ENCODE measurements around the gene C14orf132. TPM values are rescaled to one million over a fixed set of nuclear protein-coding genes. Genes with fewer than 3 reads are reported as not detected.

Gene C14orf132
- total RNA-seq, 2 donors from 2014 or later: 12.3 to 21.9 TPM

GRCh38 chr14:96139169-96139568 lies 100.0 kb downstream of the C14orf132 start:
- no peaks in the 10 kb centered on the region for H3K36me3 Mint-ChIP-seq (ENCODE audit: low read depth)
- H3K9ac ChIP-seq (ENCODE audit: extremely low read depth, low read length, poor library complexity, severe bottlenecking): no peak overlapping the region
- 65% methylated on average over 1 of the region's 1 CpG; no CpG with 5 or more reads in 1 of the 2 experiments for WGBS, 2 experiments (ENCODE audit: insufficient coverage in 1 of 2, insufficient read length in 1 of 2)
- H3K27ac Mint-ChIP-seq: no peak overlapping the region
- no peak for DNase-seq
- no peaks in the 10 kb centered on the region for H3K36me3 ChIP-seq (ENCODE audit: control insufficient read depth, insufficient read depth, low read length)
- H3K4me1 ChIP-seq (ENCODE audit: control insufficient read depth, insufficient read depth, low read length): no peaks in the 10 kb centered on the region
- peaks cover 4% of the 10 kb centered on the region for H3K27me3 Mint-ChIP-seq (ENCODE audit: insufficient read depth)
- H3K4me3 ChIP-seq (ENCODE audit: low read length): no peak overlapping the region
- H3K27ac ChIP-seq (ENCODE audit: low read depth, low read length): no peak overlapping the region
- H3K9me3 ChIP-seq (ENCODE audit: control insufficient read depth, low read length): peaks cover 24% of the 10 kb centered on the region
- H3K27me3 ChIP-seq (ENCODE audit: control insufficient read depth, insufficient read depth, low read length, poor library complexity, severe bottlenecking): no peaks in the 10 kb centered on the region
- H3K4me1 Mint-ChIP-seq: no peaks in the 10 kb centered on the region
- peaks cover 17% of the 10 kb centered on the region for H3K9me3 Mint-ChIP-seq
- no peak for TF ChIP-seq CTCF (conservative IDR thresholded peaks at IDR 0.05)
- no peak overlapping the region for H3K4me3 Mint-ChIP-seq

GRCh38 chr14:96139879-96140278 lies 100.7 kb downstream of the C14orf132 start:
- Histone ChIP-seq H3K9me3 (ENCODE audit: control insufficient read depth, low read length) (peaks cover 27% of the 10 kb centered on the region), H3K4me1 (ENCODE audit: control insufficient read depth, insufficient read depth, low read length) (no peaks in the 10 kb centered on the region), H3K27ac (ENCODE audit: low read depth, low read length) (no peak overlapping the region), H3K27me3 (ENCODE audit: control insufficient read depth, insufficient read depth, low read length, poor library complexity, severe bottlenecking) (no peaks in the 10 kb centered on the region), H3K9ac (ENCODE audit: extremely low read depth, low read length, poor library complexity, severe bottlenecking) (no peak overlapping the region), H3K36me3 (ENCODE audit: control insufficient read depth, insufficient read depth, low read length) (no peaks in the 10 kb centered on the region), H3K4me3 (ENCODE audit: low read length) (no peak overlapping the region)
- peaks cover 4% of the 10 kb centered on the region for H3K27me3 Mint-ChIP-seq (ENCODE audit: insufficient read depth)
- DNase-seq: no peak
- no peak for TF ChIP-seq CTCF (conservative IDR thresholded peaks at IDR 0.05)
- WGBS, 2 experiments (ENCODE audit: insufficient coverage in 1 of 2, insufficient read length in 1 of 2): 100% methylated on average over 1 to 2 of the region's 2 CpGs
- no peaks in the 10 kb centered on the region for H3K4me1 Mint-ChIP-seq
- H3K36me3 Mint-ChIP-seq (ENCODE audit: low read depth): no peaks in the 10 kb centered on the region
- H3K9me3 Mint-ChIP-seq: peaks cover 19% of the 10 kb centered on the region
- no peak overlapping the region for H3K4me3 Mint-ChIP-seq
- H3K27ac Mint-ChIP-seq: no peak overlapping the region

GRCh38 chr14:96140952-96141351 lies 101.8 kb downstream of the C14orf132 start:
- H3K4me1 Mint-ChIP-seq: no peaks in the 10 kb centered on the region
- TF ChIP-seq CTCF (conservative IDR thresholded peaks at IDR 0.05): no peak
- no peak overlapping the region for H3K27ac Mint-ChIP-seq
- peaks cover 4% of the 10 kb centered on the region for H3K27me3 Mint-ChIP-seq (ENCODE audit: insufficient read depth)
- Histone ChIP-seq H3K4me1 (ENCODE audit: control insufficient read depth, insufficient read depth, low read length) (no peaks in the 10 kb centered on the region), H3K36me3 (ENCODE audit: control insufficient read depth, insufficient read depth, low read length) (no peaks in the 10 kb centered on the region), H3K4me3 (ENCODE audit: low read length) (no peak overlapping the region), H3K9me3 (ENCODE audit: control insufficient read depth, low read length) (peaks cover 27% of the 10 kb centered on the region), H3K9ac (ENCODE audit: extremely low read depth, low read length, poor library complexity, severe bottlenecking) (no peak overlapping the region), H3K27ac (ENCODE audit: low read depth, low read length) (no peak overlapping the region), H3K27me3 (ENCODE audit: control insufficient read depth, insufficient read depth, low read length, poor library complexity, severe bottlenecking) (no peaks in the 10 kb centered on the region)
- no peak for DNase-seq
- 95 to 96% methylated on average over 3 to 5 of the region's 5 CpGs for WGBS, 2 experiments (ENCODE audit: insufficient coverage in 1 of 2, insufficient read length in 1 of 2)
- H3K4me3 Mint-ChIP-seq: no peak overlapping the region
- peaks cover 19% of the 10 kb centered on the region for H3K9me3 Mint-ChIP-seq
- H3K36me3 Mint-ChIP-seq (ENCODE audit: low read depth): no peaks in the 10 kb centered on the region

Other genes starting within 250 kb of the C14orf132 start
- 10 to 100 TPM; 26.2 to 30.0 TPM for gene TUNAR, start 162.5 kb upstream of the C14orf132 start, total RNA-seq
- gene BDKRB2, start 165.5 kb downstream of the C14orf132 start, total RNA-seq: 1 to 10 TPM; 1.1 to 3.8 TPM
- under 1 TPM in 1 of 2 donors, not detected in 1; 0.24 TPM for gene BDKRB1, start 216.8 kb downstream of the C14orf132 start, total RNA-seq

Measured in endodermal cell (in vitro differentiated cells).